ENCODE data around the gene BEAN1. TPM values are rescaled to one million over a fixed set of nuclear protein-coding genes. Genes with fewer than 3 reads are reported as not detected.

The BEAN1 gene
- total and polyA plus RNA-seq, 9 of the 15 experiments (the other 6 are each of a cell fraction or from before 2014, with no cell fraction given): not detected

GRCh38 chr16:66516808-66517585 lies 89.9 kb downstream of the BEAN1 start (continued):
- TF ChIP-seq HNRNPK (IDR thresholded peaks at IDR 0.05; ENCODE audit: low read depth, low read length, poor library complexity, severe bottlenecking): no peak
- TF ChIP-seq TCFL5 (CRISPR knock-in tag; conservative IDR thresholded peaks at IDR 0.05): no peak
- no peak for TF ChIP-seq NFIX (CRISPR knock-in tag; IDR thresholded peaks at IDR 0.05; ENCODE audit: low read depth)
- TF ChIP-seq ZBTB5 (IDR thresholded peaks at IDR 0.05): no peak
- TF ChIP-seq ZBTB12 (CRISPR knock-in tag; IDR thresholded peaks at IDR 0.05): no peak
- TF ChIP-seq DPF2 (IDR thresholded peaks at IDR 0.05): peak; percentile 90
- no peak for TF ChIP-seq ZNF518B (CRISPR knock-in tag; IDR thresholded peaks at IDR 0.05)
- TF ChIP-seq NBN (IDR thresholded peaks at IDR 0.05; ENCODE audit: low read depth): peak; percentile 71; the same call in 1 of the 2 replicates
- TF ChIP-seq MYC (IDR thresholded peaks at IDR 0.05; ENCODE audit: low read depth, low read length): peak; percentile 98
- no peak for TF ChIP-seq MYC (CRISPR knock-in tag; IDR thresholded peaks at IDR 0.05; ENCODE audit: borderline replicate concordance, low read depth)
- peak; percentile 97 for TF ChIP-seq FOSL1 (tag; conservative IDR thresholded peaks at IDR 0.05)
- TF ChIP-seq KDM1A (IDR thresholded peaks at IDR 0.05): no peak; a peak in 1 of 4 replicates
- TF ChIP-seq ZNF551 (CRISPR knock-in tag; IDR thresholded peaks at IDR 0.05): no peak
- TF ChIP-seq ZNF134 (CRISPR knock-in tag; conservative IDR thresholded peaks at IDR 0.05): no peak
- peak; percentile 45 for TF ChIP-seq SMARCB1 (IDR thresholded peaks at IDR 0.05; ENCODE audit: insufficient read length, low read depth)
- no peak for TF ChIP-seq RBM15 (IDR thresholded peaks at IDR 0.05; ENCODE audit: insufficient read depth, low read length)
- TF ChIP-seq SOX6 (IDR thresholded peaks at IDR 0.05): peak; percentile 66
- peak; percentile 67 for TF ChIP-seq ZFX (CRISPR knock-in tag; IDR thresholded peaks at IDR 0.05)
- no peak for TF ChIP-seq PHF21A (IDR thresholded peaks at IDR 0.05; ENCODE audit: borderline replicate concordance, low read depth)
- peak; percentile 91 for TF ChIP-seq ETV5 (CRISPR knock-in tag; IDR thresholded peaks at IDR 0.05; ENCODE audit: low read depth)

Measured in K562 (cell line).